GM21717 (cell line): ENCODE measurements around the gene LSM11.

Experiments
- ATAC-seq: cut with Tn5 transposase; IDR thresholded peaks from one replicate; pipeline ENCODE4 v1.9.1; 2021; ENCODE audit warnings: mild to moderate bottlenecking, moderate library complexity; ENCODE audit not compliant: unreplicated experiment

Gene LSM11

GRCh38 chr5:157766902-157767301 is 23.4 kb downstream of the LSM11 start:
- no peak for ATAC-seq

GRCh38 chr5:157767689-157768088 is 24.2 kb downstream of the LSM11 start:
- no peak for ATAC-seq

- ATAC-seq: no peak
Observed at GRCh38 chr5:157770665-157771064, 27.2 kb downstream of the LSM11 start.

GRCh38 chr5:157772127-157772526 is 28.6 kb downstream of the LSM11 start:
- no peak for ATAC-seq

GRCh38 chr5:157778121-157778805 is 34.8 kb downstream of the LSM11 start:
- no peak for ATAC-seq

GRCh38 chr5:157779221-157779620 is 35.7 kb downstream of the LSM11 start:
- no peak for ATAC-seq

GRCh38 chr5:157785801-157786200 is 42.3 kb downstream of the LSM11 start:
- ATAC-seq: no peak

- ATAC-seq: no peak
Observed at GRCh38 chr5:157793301-157793700, 49.8 kb downstream of the LSM11 start.

GRCh38 chr5:157799578-157799977 is 56.1 kb downstream of the LSM11 start:
- ATAC-seq: no peak

GRCh38 chr5:157800137-157800536 is 56.6 kb downstream of the LSM11 start:
- ATAC-seq: no peak

GRCh38 chr5:157802736-157803135 is 59.2 kb downstream of the LSM11 start:
- no peak for ATAC-seq

GRCh38 chr5:157808043-157808442 is 64.5 kb downstream of the LSM11 start:
- ATAC-seq: no peak
